HG03103 (cell line): ENCODE measurements around the gene SORBS2.

ENCODE experiments used
- ATAC-seq: cut with Tn5 transposase; IDR thresholded peaks from one replicate; pipeline ENCODE4 v1.9.1; 2021; ENCODE audit warnings: low read depth; ENCODE audit not compliant: unreplicated experiment

Gene SORBS2

DNA sequence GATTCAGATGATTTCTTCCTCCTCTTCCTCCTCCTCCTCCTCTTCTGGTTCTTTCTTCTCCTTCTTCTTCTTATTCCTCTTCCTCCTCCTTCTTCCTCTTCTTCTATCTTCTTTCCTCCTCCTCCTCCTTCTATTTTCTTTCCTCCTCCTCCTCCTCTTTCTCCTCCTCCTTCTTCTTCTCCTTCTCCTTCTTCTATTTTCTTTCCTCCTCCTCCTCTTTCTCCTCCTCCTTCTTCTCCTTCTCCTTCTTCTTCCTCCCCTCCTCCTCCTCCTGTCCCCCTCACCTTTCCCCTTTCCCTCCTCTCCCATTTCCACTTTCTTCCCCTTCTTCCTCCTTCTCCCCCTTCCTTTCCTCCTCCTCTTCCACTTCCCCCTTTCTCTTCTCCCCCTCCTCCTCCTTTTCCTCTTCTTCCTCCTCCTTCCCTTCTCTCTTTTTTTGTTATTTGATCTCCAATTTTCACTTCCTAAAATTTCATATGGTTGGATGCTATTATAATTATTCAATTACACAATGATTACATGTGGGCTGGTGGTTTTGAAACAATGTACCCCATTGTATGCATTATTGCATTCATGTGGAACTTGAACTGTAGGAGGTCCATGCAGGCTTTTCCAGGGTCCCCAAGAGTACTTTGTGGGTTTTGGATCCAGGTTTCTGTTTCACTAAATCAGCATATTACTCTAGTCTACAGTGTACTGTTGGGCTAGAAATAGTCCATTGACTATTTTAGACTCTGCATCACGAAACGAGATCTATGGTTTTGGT is 68.1 kb downstream of the SORBS2 start:
- ATAC-seq, result no peak

DNA sequence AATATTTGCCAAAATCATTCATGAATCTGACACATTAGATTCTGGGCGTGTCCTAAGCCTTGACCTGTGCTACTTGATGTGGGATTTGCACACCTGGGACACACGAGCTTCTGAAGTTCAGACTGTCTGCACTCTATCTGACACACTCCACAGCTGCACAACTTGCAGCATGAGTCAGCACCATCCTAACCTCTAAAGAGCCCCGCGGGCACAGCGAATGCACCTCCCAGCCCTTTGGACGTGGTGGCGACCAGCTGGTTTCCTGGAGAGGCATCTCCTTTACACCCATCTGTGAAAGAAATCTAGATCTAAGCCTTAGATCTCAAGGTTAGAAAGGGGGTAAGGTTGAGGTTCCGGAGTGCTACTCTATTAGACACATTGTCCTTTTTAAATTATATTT is 69.2 kb downstream of the SORBS2 start:
- no peak for ATAC-seq

DNA sequence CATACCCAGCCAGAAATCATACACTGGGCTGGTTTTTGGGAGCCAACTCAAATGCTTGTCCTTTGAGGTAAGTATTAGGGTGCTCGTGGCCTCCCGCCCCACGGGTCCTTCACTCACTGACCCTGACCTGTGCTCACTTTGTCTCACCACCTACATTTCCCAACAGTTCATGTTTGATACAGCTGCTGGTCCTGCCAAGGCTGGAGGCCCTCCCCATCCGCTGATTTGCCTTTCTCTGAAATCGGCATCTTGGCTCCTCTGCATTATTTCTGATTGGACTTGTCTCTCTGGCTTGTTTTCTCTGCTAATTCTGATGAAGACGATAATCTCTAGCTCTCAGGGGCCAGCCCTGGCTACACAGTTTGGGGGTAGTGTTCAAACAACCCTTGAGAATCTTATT is 70.2 kb downstream of the SORBS2 start:
- no peak for ATAC-seq

DNA sequence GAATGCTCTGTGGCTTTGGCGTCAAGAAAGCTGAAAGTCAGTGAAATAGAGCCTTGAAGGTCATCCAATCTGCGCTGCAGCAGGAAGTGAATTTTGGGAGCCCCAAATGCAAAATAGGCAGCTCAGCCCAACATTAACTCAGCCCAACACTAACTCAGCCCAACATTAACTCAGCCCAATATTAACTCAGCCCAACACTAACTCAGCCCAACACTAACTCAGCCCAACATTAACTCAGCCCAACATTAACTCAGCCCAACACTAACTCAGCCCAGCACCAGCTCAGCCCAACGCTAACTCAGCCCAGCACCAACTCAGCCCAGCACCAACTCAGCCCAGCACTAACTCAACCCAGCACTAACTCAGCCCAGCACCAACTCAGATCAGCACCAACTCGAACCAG is 71.5 kb downstream of the SORBS2 start:
- ATAC-seq, result no peak

DNA sequence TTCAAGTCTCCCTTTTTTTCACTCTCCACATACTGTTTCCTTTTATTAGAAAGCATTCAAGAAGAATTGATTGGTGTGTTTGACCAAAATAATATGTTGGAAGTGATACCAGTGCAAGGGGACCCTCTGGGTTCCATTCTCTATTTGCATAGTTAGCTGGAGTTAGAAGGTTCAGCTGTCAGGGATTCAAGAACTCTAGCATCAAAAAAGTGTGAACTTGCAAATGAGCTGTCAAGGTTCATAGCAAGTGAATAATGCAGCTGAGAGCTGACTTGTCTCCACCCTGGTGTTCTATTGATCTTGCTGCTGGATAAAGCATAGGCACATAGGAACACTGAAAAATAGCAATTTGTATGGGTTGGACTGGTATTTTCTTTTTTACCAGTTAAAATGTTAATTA is 73.2 kb downstream of the SORBS2 start:
- no peak for ATAC-seq

DNA sequence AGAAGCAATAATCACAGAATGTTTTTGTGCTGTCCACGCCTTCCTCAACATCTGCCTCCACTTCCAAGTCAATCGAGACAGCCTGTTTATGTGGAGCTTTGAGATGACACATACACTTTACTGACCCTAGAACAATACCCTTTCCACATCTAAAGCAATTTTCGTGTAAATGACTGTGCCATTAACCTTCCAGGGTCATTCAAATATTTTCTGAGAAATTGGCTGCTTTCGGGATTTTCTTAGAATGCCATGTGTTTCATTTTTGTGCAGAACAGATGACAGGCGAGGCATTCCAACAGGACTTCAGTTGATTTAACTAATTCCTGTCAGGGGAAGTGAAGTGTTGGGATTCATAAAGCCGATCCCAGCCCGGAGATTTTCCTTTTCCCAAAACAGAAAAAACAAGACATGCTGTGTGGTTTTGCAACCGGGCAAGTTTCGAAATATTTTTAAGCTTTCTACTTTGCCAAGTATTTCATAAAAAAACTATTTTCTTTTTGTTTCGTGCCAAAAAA is 73.9 kb downstream of the SORBS2 start:
- ATAC-seq, result no peak

DNA sequence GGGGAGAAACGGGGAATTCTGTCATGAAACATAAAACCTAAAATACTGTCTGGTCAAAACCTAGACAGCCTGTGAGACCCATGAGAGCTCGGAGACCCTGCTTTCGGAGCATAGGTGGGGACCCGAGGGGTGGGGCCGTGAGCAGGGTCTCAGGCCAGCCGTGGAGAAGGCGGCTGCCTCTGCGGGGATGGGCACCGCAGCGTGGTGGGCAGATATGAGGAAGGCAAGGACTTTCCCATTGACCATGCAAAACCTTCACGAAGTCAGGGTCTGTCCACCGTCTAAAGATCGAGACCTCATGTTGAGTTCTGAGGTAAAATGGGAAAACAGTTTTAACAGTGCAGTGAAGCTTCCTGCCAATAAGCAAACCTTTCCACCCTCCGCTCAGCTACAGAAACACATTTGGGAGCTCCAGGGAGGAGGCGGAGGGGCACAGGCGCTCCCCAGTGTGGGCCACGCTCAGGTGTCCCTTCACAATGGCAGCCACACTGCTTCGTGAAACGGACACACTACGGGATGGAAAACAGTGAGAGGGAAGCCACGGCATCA is 74.4 kb downstream of the SORBS2 start:
- no peak for ATAC-seq

DNA sequence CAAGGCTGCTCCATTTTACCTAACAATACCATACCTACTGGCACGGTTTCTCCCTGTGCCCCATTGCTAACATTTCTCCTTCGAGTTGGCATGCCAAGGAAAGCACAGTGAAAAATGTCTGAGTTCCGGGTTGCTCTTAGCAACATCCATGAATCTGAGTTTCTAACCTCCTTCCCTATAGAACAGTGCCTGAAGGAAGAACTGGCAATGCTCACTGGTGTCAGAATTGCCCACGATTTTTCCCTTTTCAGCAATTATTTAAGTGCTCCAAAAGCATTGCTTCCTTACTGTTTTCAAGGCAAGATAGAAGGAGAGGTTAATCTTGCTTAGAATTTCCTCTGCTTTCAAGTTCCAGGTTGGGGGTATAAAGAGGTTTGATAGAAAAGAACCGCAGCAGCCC is 75.1 kb downstream of the SORBS2 start:
- no peak for ATAC-seq

DNA sequence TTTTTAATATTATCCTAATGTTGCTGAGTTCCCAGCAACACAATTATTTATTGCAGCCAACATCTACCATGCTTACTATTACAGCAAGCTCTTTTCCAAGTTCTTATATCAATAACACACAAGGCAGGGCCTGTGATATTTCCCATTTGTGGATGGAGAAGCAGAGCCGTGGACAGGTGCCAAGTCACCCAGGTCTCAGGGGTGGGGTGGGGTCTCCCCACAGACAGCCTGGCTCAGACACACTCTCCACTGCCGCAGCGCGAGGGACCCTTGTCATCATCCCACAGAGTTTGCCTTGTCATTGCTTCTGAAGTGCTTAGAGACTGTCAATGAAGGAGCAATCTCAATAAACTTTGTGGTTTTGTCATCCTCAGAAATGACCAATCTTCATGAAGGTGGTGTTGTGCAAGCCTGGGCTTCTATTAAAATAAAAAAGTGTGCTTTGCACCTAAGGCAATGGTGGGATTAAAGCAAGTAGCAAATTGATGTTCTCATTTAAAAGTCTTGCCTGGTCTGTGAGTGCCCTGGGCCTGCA is 76.1 kb downstream of the SORBS2 start:
- ATAC-seq, result no peak

DNA sequence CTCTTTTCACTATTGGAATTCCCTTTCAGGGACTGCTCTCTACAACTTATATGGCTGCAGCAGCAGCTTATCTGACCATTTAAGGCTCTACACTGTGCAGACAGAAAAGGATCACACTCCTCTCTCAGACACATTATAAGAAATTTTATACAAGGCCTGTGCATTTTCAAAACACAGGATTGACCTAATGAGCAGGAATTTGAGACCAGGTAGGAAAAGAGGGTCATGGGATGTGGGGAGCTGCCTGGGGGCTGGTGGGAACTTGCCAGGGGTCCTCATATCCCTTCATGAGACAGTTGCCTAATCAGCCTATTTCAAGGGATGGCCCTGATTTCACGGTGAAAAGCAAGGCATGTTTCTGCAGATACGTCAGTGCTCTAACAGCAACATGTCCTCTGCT is 77.1 kb downstream of the SORBS2 start:
- no peak for ATAC-seq

DNA sequence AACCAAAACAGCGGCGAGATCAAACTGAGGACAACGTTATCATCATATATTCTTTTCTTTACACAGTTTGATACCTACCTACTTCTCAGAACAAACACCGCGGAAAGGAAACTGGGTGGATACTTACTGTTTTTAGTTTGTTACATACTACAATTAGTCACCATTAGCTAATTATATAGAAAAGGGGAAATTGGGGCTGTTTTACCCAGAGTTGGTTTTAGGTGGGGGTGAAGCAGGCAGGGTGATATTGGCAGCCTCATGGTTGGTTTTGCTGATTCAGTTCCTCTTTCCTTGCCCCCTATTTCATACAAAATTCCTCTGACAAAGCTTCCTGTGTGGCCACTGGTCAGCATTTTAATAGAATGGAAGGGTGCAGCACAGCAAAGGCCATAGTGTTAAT is 77.8 kb downstream of the SORBS2 start:
- peak; percentile 47 for ATAC-seq

DNA sequence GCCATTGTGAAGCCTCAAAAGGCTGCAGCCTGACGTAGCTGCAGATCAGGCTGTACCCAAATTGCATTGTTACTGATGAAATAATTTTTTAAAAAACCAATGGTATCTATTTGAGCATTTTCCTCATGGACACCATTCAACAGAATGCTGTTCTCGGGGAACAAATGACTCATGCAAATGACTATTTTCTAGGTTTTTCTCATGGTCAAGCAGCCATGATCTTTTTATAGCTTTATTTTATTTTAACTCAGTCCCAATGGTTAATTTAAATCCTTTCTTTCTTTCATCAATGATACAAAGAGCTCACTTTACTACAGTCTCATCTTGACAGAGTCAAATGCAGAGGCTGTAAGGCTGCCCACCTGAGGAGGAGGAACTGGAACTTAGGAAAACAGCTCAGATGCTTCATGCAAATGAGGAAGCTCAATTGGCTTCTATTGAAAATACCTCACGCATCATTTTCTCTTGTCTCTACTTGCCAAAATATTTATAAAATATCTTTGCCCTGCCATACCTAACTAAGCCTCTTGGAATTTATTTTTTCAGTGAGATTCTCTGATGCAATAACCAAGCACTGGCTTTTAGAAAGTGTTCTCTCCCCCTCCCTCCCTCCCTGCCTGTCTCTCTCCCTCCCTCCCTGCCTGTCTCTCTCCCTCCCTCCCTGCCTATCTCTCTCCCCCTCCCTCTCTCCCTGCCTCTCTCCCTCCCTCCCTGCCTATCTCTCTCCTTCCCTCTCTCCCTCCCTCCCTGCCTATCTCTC is 81.0 kb downstream of the SORBS2 start:
- peak; percentile 46 for ATAC-seq

DNA sequence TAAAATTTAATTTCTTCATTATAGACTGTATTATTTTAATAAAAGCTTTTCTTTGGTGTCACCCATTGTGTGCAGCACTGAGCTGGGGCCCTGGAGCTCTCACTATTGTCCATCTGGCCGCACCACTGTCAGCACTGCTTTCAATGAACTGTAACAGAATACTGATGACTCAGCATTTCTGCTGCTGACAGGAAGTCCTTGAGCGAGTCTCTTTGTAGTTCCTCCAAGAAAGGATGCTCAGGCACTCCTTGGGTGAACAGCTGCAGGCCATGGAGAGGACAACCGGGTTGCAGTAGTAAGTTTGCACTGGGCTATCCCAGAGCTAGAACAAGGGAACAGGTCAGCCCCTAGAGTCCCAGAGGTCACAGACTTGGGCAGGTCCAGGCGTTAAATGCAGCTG is 81.6 kb downstream of the SORBS2 start:
- peak; percentile 35 for ATAC-seq

DNA sequence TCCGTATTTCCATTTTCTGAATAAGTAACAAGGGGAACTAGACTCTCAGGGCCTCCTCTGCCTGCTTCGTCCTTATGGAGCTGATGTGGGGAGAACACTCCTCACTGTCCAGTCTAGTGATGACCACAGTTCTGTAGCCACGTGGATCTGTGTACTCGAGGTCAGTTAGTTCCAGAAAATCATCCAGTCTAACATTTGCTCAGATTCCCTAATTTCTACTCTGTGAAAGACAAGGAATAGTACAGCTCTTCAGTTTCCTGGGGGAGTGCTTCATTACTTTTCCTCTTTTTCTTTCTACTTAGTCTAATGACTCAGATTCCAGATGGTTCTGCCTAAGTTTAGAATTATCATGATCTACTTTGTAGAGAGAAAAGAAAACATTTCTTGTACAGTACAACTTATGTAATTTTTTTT is 82.6 kb downstream of the SORBS2 start:
- no peak for ATAC-seq

DNA sequence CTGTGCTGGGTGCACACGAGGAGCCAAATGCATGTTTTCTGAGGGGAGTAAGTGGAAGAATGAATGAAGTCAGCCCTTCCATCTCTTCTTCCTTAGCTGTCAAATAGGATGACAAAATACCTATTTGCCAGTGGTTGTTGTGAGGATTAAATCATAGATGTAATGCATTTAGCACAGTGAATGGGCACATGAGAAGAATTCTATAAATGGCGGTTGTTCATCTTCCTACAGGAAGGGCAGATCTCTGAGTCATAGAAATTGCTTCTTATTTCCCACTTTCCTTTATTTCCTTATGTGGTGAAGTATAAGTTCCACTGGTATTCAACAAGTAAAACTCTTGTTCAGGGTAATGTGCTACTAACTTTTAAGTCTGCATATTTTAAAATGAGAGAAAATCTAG is 83.1 kb downstream of the SORBS2 start:
- no peak for ATAC-seq

DNA sequence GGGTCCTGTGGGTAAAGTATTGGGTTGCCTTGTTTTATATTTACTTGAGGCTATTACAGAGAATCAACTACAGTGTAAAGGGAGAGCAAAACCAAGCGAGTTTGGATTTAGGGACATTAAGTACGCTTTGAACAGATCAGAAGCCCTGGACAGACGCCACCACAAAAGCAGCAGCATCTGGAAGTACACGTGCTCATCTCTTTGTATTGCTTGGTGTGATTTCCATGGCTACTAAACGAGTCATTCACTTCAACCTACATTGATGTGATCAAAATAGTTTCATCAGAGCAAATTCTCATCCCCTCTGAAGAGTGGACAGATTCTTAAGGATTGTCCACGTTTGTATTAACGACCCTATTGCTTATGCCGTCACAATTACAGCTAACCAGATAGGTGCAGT is 85.1 kb downstream of the SORBS2 start:
- no peak for ATAC-seq

DNA sequence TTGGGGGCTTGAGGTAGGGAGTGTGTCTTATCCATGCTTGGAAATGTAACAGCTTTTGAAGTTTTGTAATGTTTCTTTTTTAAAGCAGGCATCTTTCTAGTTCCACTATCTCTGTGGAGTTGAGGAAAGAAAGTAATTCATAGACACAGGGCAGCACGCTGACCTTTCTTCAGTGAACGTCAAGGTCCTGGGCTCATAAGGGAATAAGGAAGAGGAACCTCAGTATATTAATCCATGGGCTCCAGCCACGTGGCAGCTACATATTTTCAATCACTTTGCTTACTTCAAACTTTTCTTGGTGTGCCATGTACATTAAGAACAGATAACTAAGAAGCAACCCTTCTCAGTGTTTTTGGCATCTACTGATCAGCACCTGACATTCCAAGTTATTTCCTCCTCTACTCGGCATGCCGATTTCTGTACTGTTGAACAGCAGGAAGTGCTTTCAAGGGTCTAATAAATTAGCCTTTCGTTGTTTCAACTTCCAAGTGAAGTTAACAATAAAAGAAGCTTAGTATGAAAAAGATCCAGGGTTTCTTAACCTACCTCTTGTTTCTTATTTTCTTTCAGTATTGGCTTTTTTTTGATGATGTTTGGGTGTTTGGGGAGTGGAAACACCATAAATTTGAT is 88.2 kb downstream of the SORBS2 start:
- no peak for ATAC-seq

DNA sequence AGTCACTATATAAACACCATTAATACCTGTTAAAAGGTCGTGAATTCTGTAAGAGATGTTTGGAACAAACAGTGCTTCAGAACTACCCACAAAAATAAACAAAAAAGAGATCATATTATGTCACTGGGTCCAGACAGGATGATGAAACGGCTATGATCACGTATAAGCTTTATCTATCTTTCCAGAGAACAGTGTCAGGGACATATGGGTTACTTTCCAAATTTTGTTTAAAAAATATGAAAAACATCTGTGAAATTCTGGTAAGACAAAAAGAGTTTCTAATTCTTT is 90.0 kb downstream of the SORBS2 start:
- no peak for ATAC-seq

DNA sequence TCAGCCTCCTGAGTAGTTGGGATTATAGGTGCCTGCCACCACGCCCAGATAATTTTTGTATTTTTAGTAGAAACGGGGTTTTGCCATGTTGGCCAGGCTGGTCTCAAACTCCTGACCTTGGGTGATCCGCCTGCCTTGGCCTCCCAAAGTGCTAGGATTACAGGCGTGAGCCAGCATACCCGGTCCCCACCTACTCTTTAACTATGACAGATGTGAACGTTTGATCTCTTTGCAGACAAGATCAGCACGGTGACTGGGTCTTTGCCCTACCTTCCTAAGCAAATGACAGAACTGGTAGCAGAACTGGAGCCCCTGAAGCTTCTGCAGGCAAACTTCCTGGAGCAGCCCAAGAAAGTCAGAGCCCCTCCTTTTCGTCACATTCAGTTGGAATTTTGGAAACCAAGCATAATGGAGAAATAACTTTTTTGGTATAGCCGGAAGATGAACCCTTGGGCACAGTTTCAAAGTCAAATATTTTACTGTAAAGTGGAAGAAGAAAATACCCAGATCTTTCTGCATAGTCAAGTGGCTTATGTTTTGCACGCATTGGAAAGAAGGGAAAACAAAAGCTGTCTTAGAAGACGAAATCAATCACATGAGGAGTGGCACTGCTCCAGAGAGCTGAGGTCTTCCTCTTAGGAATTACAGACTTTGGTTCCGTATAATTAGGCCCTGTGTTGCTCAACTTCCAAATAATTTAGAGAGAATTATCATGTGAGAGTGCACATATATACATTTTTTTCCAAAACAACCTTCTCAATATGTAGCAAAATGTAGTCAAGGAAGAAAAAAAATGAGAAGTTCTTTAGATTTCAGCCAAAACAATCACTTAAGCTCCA is 90.6 kb downstream of the SORBS2 start:
- no peak for ATAC-seq

DNA sequence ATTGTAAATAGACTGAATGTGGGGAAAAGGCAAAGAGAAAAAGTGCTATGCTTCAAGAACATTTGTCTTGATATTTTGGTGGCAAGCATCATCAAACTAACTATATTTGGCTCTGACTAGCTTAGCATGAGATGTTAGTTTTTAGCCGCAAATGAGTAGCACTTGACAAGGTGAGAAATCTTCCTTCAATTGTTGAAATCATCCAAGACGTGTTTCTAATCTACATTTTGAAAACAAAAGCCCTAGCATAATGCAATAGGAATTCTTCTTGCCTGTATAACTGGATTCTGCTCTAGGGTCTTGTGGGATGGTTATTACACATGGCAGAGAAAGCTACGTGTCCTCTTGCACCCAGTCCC is 92.5 kb downstream of the SORBS2 start:
- ATAC-seq, result no peak
